ENCODE measurements around the gene TIMP3.

DNA sequence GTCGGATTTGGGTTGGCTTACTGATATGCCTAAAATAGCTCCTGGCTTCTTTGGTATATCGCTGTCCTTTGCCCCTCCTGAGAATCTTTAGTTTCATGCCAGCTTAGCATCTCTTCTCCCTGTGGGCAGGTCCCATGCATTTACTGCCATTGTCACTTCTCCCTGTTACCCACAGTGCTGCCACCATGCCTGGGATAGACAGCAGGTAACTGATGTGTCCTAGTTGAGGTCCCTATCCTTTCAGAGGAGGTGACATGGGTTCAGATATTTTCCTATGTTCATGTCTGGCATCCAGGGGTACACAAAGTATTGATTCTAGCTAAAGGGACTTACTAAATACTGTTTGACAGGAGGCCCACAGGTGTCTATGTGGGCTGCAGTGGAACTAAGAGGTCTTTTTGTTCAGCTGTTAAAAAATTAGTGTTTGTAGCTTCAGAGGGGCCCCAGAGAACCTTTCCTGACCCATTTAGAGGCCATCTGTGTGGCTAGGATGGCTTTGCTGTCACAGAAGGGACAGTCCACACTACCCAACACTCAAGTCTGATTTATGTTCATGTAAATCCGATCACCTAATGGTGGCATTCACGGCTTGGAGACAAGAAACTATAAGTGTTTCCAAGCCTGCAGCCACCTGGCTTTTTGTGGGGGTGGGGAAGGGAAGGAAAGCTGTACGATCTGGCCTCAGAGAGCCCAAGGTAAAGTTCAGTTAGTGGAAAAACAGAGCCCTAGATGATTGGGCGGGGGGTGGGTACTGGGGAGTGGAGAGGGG lies 8.5 kb downstream of the TIMP3 start:
- TF ChIP-seq, protein P1, sequence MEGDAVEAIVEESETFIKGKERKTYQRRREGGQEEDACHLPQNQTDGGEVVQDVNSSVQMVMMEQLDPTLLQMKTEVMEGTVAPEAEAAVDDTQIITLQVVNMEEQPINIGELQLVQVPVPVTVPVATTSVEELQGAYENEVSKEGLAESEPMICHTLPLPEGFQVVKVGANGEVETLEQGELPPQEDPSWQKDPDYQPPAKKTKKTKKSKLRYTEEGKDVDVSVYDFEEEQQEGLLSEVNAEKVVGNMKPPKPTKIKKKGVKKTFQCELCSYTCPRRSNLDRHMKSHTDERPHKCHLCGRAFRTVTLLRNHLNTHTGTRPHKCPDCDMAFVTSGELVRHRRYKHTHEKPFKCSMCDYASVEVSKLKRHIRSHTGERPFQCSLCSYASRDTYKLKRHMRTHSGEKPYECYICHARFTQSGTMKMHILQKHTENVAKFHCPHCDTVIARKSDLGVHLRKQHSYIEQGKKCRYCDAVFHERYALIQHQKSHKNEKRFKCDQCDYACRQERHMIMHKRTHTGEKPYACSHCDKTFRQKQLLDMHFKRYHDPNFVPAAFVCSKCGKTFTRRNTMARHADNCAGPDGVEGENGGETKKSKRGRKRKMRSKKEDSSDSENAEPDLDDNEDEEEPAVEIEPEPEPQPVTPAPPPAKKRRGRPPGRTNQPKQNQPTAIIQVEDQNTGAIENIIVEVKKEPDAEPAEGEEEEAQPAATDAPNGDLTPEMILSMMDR (IDR thresholded peaks at IDR 0.05) = no peak
- no peak for TF ChIP-seq POLR2A (IDR thresholded peaks at IDR 0.05)
- no peak for TF ChIP-seq POLR2AphosphoS5 (IDR thresholded peaks at IDR 0.05)

Measured in gastroesophageal sphincter (tissue), 3 donors.